Esophagus squamous epithelium (tissue), 4 donors: Measurements from ENCODE around the gene YARS2.

ENCODE experiments used
- CTCF ChIP-seq, 6 experiments: fragments of 450-650 bp in 4 of 6; fragments of 200-600 bp in 2 of 6; sonication (generic) in 2 of 6; IDR thresholded peaks; one replicate each; pipeline ENCODE4 v1.5.1; 2016 to 2019; ENCODE audit warnings: antibody characterized with exemption in 6 of 6, mild to moderate bottlenecking in 4 of 6, moderate library complexity in 4 of 6
- POLR2A ChIP-seq, 4 donors: fragments of 450-650 bp; IDR thresholded peaks; one replicate each; pipeline ENCODE4 v1.6.1; 2017; ENCODE audit warnings: antibody characterized with exemption in 4 of 4, mild to moderate bottlenecking in 4 of 4, moderate library complexity in 3 of 4

GRCh38 chr12:32770141-32770540 lies 14.4 kb upstream of the YARS2 start:
- TF ChIP-seq POLR2A (IDR thresholded peaks at IDR 0.05), result no peak
- no peak for TF ChIP-seq CTCF (IDR thresholded peaks at IDR 0.05)
